Activated CD8-positive, alpha-beta T cell treated with anti-CD3 and anti-CD28 coated beads, Interleukin-2, amount 10 ng/mL, durations not matched to agents 7 days and 5 days (primary cell): ENCODE measurements around the gene CRLF2. TPM values are rescaled to one million over a fixed set of nuclear protein-coding genes. Genes with fewer than 3 reads are reported as not detected.
"Not testable (repeated sequence)": the region's sequence is repeated elsewhere in the genome, so short reads cannot be mapped to it uniquely, and the experiment has no call there.

ENCODE experiments used
- ATAC-seq: fragments of 150-1000 bp; cut with Tn5 transposase; one replicate; pipeline ENCODE4 v1.10.0; 2021; ENCODE audit warnings: moderate library complexity
- CTCF ChIA-PET: fragments of 350-600 bp; sonication (Branson Sonifier 250); formaldehyde crosslinking; loops from one replicate; lab custom pipeline; 2021; ENCODE audit warnings: antibody characterized with exemption; lab: Charles Lee
- POLR2A ChIA-PET: fragments of 350-600 bp; sonication (Branson Sonifier 250); formaldehyde crosslinking; loops from one replicate; lab custom pipeline; 2021; ENCODE audit warnings: antibody characterized with exemption; lab: Charles Lee
- DNase-seq: peaks from one replicate; pipeline ENCODE4 v3.0.0-alpha.2; 2020
- H3K27ac Mint-ChIP-seq: one replicate; pipeline ENCODE4 v1.8.0; 2021; ENCODE audit warnings: mild to moderate bottlenecking, mixed read lengths
- H3K27me3 Mint-ChIP-seq: one replicate; pipeline ENCODE4 v1.8.0; 2021; ENCODE audit warnings: low read depth, mixed read lengths
- H3K36me3 Mint-ChIP-seq: one replicate; pipeline ENCODE4 v1.8.0; 2021; ENCODE audit warnings: low read depth, mixed read lengths
- H3K4me1 Mint-ChIP-seq: one replicate; pipeline ENCODE4 v1.8.0; 2021; ENCODE audit warnings: low read depth, mixed read lengths
- H3K4me3 Mint-ChIP-seq: one replicate; pipeline ENCODE4 v1.8.0; 2021; ENCODE audit warnings: mild to moderate bottlenecking, mixed read lengths
- H3K9me3 Mint-ChIP-seq: one replicate; pipeline ENCODE4 v1.8.0; 2022; ENCODE audit warnings: mixed read lengths; ENCODE audit not compliant: insufficient read depth
- total RNA-seq, 2 experiments: library from RNA; stranded (reverse); gene quantifications; one replicate each; pipeline ENCODE4 v1.2.3, GENCODE V29; 2021

Gene CRLF2
- total RNA-seq, 2 experiments from 2014 or later, result 1.1 to 1.4 TPM

- H3K4me3 Mint-ChIP-seq, H3K27me3 Mint-ChIP-seq, CTCF ChIA-PET, POLR2A ChIA-PET, ATAC-seq, H3K36me3 Mint-ChIP-seq, H3K4me1 Mint-ChIP-seq, H3K9me3 Mint-ChIP-seq: not testable (repeated sequence)
- H3K27ac Mint-ChIP-seq, result peak overlapping the region; percentile 43
- DNase-seq, result peak; percentile 34
These were observed 37.6 kb downstream of the CRLF2 start for GRCh38 chrX:1174609-1175545.

GRCh38 chrX:1173435-1173834, 39.0 kb downstream of the CRLF2 start:
- DNase-seq, result peak; percentile 17
- CTCF ChIA-PET, H3K27me3 Mint-ChIP-seq, H3K9me3 Mint-ChIP-seq, H3K36me3 Mint-ChIP-seq, H3K4me1 Mint-ChIP-seq, POLR2A ChIA-PET, ATAC-seq, H3K27ac Mint-ChIP-seq, H3K4me3 Mint-ChIP-seq: not testable (repeated sequence)

DNA sequence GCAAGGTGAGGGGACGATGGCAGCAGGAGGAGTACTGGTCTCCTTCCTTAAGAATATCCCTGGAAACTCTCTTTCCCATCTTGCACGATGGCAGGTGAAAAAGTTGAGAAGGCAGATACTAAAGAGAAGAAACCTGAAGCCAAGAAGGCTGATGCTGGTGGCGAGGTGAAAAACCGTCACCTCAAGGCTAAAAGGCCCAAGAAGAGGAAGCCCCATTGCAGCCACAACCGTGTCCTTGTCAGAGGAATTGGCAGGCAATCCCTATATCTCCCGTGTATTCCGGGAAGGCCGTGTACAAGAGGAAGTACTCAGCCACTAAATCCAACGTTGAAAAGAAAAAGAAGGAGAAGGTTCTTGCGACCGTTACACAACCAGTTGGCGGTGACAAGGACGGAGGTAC, 40.0 kb downstream of the CRLF2 start:
- no peak overlapping the region for H3K27ac Mint-ChIP-seq
- DNase-seq, result peak; percentile 15
- H3K27me3 Mint-ChIP-seq, result no peaks in the 10 kb centered on the region
- no peaks in the 10 kb centered on the region for H3K9me3 Mint-ChIP-seq
- ChIA-PET POLR2A (no interaction called here), CTCF (no interaction called here)
- ATAC-seq, result no peak
- no peaks in the 10 kb centered on the region for H3K36me3 Mint-ChIP-seq
- H3K4me1 Mint-ChIP-seq, result peaks cover 7% of the 10 kb centered on the region
- no peak overlapping the region for H3K4me3 Mint-ChIP-seq

DNA sequence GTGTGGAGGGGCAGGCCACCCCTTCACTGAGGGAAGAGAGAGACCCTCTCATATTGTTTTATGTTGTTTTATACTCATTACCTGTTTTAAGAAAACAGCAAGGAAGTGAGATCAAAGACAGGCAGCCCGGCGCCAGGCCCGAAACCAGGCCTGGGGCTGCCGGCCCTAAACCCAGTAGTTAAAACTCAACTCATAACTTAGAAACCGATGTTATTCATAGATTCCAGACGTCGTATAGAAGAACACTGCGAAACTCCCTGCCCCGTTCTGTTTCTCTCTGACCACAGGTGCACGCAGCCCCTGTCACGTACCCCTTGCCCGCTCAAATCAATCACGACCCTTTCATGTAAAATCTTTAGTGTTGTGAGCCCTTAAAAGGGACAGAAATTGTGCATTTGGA, 40.5 kb downstream of the CRLF2 start:
- DNase-seq, H3K4me3 Mint-ChIP-seq, H3K27me3 Mint-ChIP-seq, H3K9me3 Mint-ChIP-seq, H3K27ac Mint-ChIP-seq, H3K36me3 Mint-ChIP-seq, ATAC-seq, POLR2A ChIA-PET, CTCF ChIA-PET: not testable (repeated sequence)
- peaks cover 11% of the 10 kb centered on the region for H3K4me1 Mint-ChIP-seq

- CTCF ChIA-PET, result no interaction called here
- peaks cover 14% of the 10 kb centered on the region for H3K4me1 Mint-ChIP-seq
- H3K36me3 Mint-ChIP-seq, result no peaks in the 10 kb centered on the region
- no peak overlapping the region for H3K4me3 Mint-ChIP-seq
- H3K9me3 Mint-ChIP-seq, result no peaks in the 10 kb centered on the region
- POLR2A ChIA-PET, result no interaction called here
- H3K27me3 Mint-ChIP-seq, result no peaks in the 10 kb centered on the region
- ATAC-seq (no peak), DNase-seq (no peak)
- H3K27ac Mint-ChIP-seq, result no peak overlapping the region
These were observed 42.2 kb downstream of the CRLF2 start for GRCh38 chrX:1170243-1170642.

GRCh38 chrX:1169189-1169588, 43.3 kb downstream of the CRLF2 start:
- ChIA-PET POLR2A (no interaction called here), CTCF (no interaction called here)
- ATAC-seq (no peak), DNase-seq (no peak)
- no peaks in the 10 kb centered on the region for H3K9me3 Mint-ChIP-seq
- no peak overlapping the region for H3K27ac Mint-ChIP-seq
- no peaks in the 10 kb centered on the region for H3K36me3 Mint-ChIP-seq
- H3K27me3 Mint-ChIP-seq, result no peaks in the 10 kb centered on the region
- H3K4me1 Mint-ChIP-seq, result peaks cover 14% of the 10 kb centered on the region
- no peak overlapping the region for H3K4me3 Mint-ChIP-seq

GRCh38 chrX:1167918-1168481, 44.4 kb downstream of the CRLF2 start:
- Mint-ChIP-seq H3K9me3 (no peaks in the 10 kb centered on the region), H3K27ac (no peak overlapping the region), H3K36me3 (no peaks in the 10 kb centered on the region), H3K4me3 (no peak overlapping the region), H3K27me3 (peaks cover 2% of the 10 kb centered on the region), H3K4me1 (peaks cover 14% of the 10 kb centered on the region)
- DNase-seq (no peak), ATAC-seq (no peak)
- ChIA-PET CTCF (no interaction called here), POLR2A (no interaction called here)

GRCh38 chrX:1167466-1167865, 45.0 kb downstream of the CRLF2 start:
- peaks cover 14% of the 10 kb centered on the region for H3K4me1 Mint-ChIP-seq
- ChIA-PET POLR2A (no interaction called here), CTCF (no interaction called here)
- H3K4me3 Mint-ChIP-seq, result no peak overlapping the region
- peaks cover 2% of the 10 kb centered on the region for H3K27me3 Mint-ChIP-seq
- ATAC-seq (peak; percentile 22), DNase-seq (no peak)
- no peaks in the 10 kb centered on the region for H3K36me3 Mint-ChIP-seq
- H3K9me3 Mint-ChIP-seq, result no peaks in the 10 kb centered on the region
- no peak overlapping the region for H3K27ac Mint-ChIP-seq

GRCh38 chrX:1165535-1166196, 46.8 kb downstream of the CRLF2 start:
- ATAC-seq (peak; percentile 41), DNase-seq (peak; percentile 47)
- peaks cover 2% of the 10 kb centered on the region for H3K27me3 Mint-ChIP-seq
- no peaks in the 10 kb centered on the region for H3K9me3 Mint-ChIP-seq
- ChIA-PET CTCF (no interaction called here), POLR2A (no interaction called here)
- H3K4me1 Mint-ChIP-seq, result peaks cover 14% of the 10 kb centered on the region
- H3K4me3 Mint-ChIP-seq, result no peak overlapping the region
- H3K36me3 Mint-ChIP-seq, result no peaks in the 10 kb centered on the region
- H3K27ac Mint-ChIP-seq, result no peak overlapping the region

DNA sequence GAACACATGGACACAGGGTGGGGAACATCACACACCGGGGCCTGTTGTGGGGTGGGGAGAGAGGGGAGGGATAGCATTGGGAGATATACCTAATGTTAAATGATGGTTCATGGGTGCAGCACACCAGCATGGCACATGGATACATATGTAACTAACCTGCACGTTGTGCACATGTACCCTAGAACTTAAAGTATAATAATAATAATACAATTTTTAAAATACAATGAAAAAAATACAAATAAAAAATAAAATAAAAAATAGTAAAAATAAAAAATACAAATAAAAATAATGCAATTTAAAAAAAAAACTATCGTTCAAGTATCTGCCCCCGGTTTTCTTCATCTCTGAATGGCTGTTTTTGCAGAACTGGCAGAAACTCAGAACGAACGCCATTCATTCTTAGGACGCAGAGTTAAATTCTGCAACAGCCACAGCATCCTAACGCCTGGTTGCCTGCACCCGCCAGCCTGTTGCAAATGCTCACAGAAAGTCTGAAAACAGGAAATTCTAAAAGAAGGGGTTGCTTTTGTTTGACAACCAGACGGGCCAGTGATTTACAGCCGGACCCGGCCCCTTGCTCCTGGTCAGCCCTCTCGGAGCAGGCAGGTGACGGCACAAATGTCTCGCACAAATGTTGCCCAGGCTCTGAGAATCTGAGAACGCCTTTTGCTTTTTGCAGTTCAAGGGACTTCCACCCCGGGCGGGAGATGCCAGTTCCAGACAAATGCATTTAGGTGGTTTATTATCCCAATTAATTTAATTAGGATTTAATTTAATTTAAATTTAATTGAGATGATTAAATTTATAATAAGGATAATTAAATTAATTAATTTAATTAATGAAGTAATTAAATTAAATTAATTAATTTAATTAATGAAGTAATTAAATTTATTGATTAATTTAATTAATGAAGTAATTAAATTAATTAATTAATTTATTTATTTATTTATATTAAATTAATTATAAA, 47.8 kb downstream of the CRLF2 start:
- ChIA-PET CTCF (no interaction called here), POLR2A (no interaction called here)
- H3K36me3 Mint-ChIP-seq, result no peaks in the 10 kb centered on the region

GRCh38 chrX:1163231-1163630, 49.2 kb downstream of the CRLF2 start:
- H3K4me3 Mint-ChIP-seq, result no peak overlapping the region
- POLR2A ChIA-PET, result no interaction called here
- ATAC-seq (no peak), DNase-seq (no peak)
- no peak overlapping the region for H3K27ac Mint-ChIP-seq
- peaks cover 2% of the 10 kb centered on the region for H3K27me3 Mint-ChIP-seq
- H3K9me3 Mint-ChIP-seq, result no peaks in the 10 kb centered on the region
- no peaks in the 10 kb centered on the region for H3K36me3 Mint-ChIP-seq
- H3K4me1 Mint-ChIP-seq, result peaks cover 14% of the 10 kb centered on the region
- CTCF ChIA-PET, result no interaction called here

More for the DNA sequence above, 47.8 kb downstream of the CRLF2 start:
- no peak for DNase-seq
- Mint-ChIP-seq H3K9me3 (no peaks in the 10 kb centered on the region), H3K27me3 (peaks cover 2% of the 10 kb centered on the region), H3K4me3 (no peak overlapping the region), H3K27ac (no peak overlapping the region), H3K4me1 (peaks cover 14% of the 10 kb centered on the region)
- peak; percentile 37 for ATAC-seq
